Esophagus (tissue), 2 donors: Measurements from ENCODE around the gene LIN28B. TPM values are rescaled to one million over a fixed set of nuclear protein-coding genes. Genes with fewer than 3 reads are reported as not detected.

Experiments used
- H3K27ac ChIP-seq, 2 donors: one replicate each; pipeline ENCODE4 v1.5.1; 2013; ENCODE audit warnings: low read depth in 2 of 2, mild to moderate bottlenecking in 2 of 2, inconsistent platforms in 1 of 2, low read length in 1 of 2, moderate library complexity in 1 of 2
- H3K27me3 ChIP-seq, 2 donors: one replicate each; pipeline ENCODE4 v1.6.1; 2013; ENCODE audit warnings: low read length in 2 of 2, control low read depth in 1 of 2, mild to moderate bottlenecking in 1 of 2; ENCODE audit not compliant: insufficient read depth in 2 of 2, control insufficient read depth in 1 of 2
- H3K36me3 ChIP-seq, 2 donors: one replicate each; pipeline ENCODE4 v1.6.1; 2013; ENCODE audit warnings: low read length in 1 of 2; ENCODE audit not compliant: control insufficient read depth in 2 of 2, insufficient read depth in 2 of 2
- H3K4me1 ChIP-seq, 2 donors: one replicate each; pipeline ENCODE4 v1.6.1; 2013; ENCODE audit warnings: low read length in 1 of 2; ENCODE audit not compliant: control insufficient read depth in 2 of 2, insufficient read depth in 2 of 2
- H3K4me3 ChIP-seq, 2 donors: one replicate each; pipeline ENCODE4 v1.5.1; 2013; ENCODE audit warnings: low read length in 2 of 2, mild to moderate bottlenecking in 2 of 2, low read depth in 1 of 2, moderate library complexity in 1 of 2
- H3K9me3 ChIP-seq, 2 donors: one replicate each; pipeline ENCODE4 v1.6.1; 2013; ENCODE audit warnings: mild to moderate bottlenecking in 2 of 2, low read depth in 1 of 2, low read length in 1 of 2, moderate library complexity in 1 of 2; ENCODE audit not compliant: control insufficient read depth in 2 of 2, insufficient read depth in 1 of 2
- WGBS, 2 donors: extraction: QIAGEN DNeasy Blood & Tissue Kit; methylation state at CpG; one replicate each; pipeline ENCODE4 v1.1.7; 2013; 5-methylcytosine and 5-hydroxymethylcytosine counted together
- polyA plus RNA-seq, 2 donors: library from polyadenylated mRNA; stranded (reverse); fragments of 200-250 nt; gene quantifications; one replicate each; pipeline ENCODE4 v1.2.3, GENCODE V29; 2013
- donor health status: healthy with polysubstance abuse.
- donor health status: Bipolar disorder and iron deficiency.

The LIN28B gene
- polyA plus RNA-seq, 2 donors, result not detected

DNA sequence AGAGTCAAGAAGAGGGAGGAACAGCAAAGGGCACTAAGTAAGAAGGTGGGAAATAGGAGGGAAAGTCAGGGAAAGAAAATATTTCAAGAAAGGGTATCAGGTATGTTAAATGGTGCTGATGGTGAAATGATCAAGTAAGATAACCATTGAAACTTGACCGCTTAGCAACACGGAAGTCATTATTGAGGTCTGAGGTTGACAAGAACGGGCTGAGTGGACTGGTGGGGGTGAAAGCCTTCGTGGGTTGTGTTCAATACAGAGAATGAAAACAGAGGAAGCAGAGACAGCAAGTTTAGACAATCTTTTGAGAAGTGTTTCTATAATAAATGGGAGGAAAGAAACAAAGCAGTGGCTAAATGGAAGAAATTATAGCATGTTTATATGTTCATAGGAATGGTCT, 72.0 kb downstream of the LIN28B start:
- Histone ChIP-seq H3K36me3 (no peaks in the 10 kb centered on the region), H3K27me3 (no peaks in the 10 kb centered on the region), H3K9me3 (no peaks in the 10 kb centered on the region), H3K4me3 (no peak overlapping the region), H3K4me1 (no peaks in the 10 kb centered on the region), H3K27ac (no peak overlapping the region)
- WGBS, 2 donors, result 60 to 69% methylated on average over 4 of the region's 4 CpGs

DNA sequence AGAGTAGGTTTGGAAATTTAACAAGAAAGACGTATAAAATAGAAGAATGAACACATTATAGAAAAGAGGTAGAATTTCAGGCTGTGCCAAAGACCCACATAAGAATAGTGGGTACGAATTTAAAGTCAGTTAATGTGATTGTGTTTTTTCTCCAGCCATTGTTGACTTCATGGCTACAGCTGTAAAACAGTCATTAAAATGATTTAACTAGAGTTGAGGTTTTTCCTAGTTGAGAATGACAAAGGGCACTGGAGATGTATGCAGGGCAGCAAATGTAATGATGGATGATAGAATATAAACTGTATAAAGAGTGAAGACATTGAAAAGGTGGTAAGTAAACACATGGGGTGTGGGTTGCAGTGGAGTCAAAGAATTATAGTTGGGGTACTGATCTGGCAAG, 72.7 kb downstream of the LIN28B start:
- no peak overlapping the region for H3K27ac ChIP-seq
- no peaks in the 10 kb centered on the region for H3K27me3 ChIP-seq
- H3K9me3 ChIP-seq, result no peaks in the 10 kb centered on the region
- 59 to 73% methylated on average over 2 of the region's 2 CpGs for WGBS, 2 donors
- H3K36me3 ChIP-seq, result no peaks in the 10 kb centered on the region
- no peak overlapping the region for H3K4me3 ChIP-seq
- H3K4me1 ChIP-seq, result no peaks in the 10 kb centered on the region

DNA sequence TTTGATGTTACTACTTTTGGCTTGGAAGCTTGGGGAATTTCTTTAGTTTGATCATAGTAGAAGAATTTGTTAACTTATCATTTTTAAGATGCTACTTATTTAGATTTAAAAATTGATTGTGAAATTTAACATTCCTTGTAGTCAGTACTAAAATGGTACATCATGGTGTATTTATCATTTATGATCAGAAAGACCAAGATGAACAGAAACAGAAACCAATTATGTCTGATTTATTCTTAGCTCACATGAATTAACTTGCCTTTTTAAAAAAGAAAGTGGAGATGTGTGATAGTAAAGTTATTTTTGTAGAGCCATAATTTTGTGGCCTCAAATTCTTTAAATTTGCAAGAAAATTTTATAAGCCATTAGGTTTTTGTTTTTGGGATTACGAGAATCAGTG, 77.6 kb downstream of the LIN28B start:
- Histone ChIP-seq H3K9me3 (no peaks in the 10 kb centered on the region), H3K27me3 (no peaks in the 10 kb centered on the region), H3K4me1 (no peaks in the 10 kb centered on the region), H3K4me3 (no peak overlapping the region), H3K36me3 (no peaks in the 10 kb centered on the region), H3K27ac (no peak overlapping the region)
- WGBS, 2 donors, result 84 to 90% methylated on average over 1 of the region's 1 CpG

DNA sequence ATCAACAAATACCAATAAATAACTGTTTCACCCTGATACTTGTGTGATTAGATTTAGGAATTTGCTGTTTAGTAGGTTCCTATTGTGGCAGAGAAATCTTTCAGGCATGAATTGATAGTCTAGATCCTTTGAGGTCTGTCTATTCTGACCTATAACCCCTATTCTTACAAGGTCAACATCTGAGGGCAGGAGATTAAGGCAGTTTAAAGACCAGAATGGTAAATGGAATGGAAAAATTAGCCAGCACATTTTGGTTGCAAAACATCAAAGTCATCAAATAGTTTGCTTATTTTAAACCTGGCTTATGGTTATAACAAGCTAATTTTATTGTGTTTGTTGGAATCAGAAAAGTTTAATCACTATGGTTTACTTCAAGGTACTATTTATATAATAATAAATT, 78.4 kb downstream of the LIN28B start:
- H3K4me3 ChIP-seq, result no peak overlapping the region
- no peak overlapping the region for H3K27ac ChIP-seq
- H3K4me1 ChIP-seq, result no peaks in the 10 kb centered on the region
- no peaks in the 10 kb centered on the region for H3K27me3 ChIP-seq
- no peaks in the 10 kb centered on the region for H3K36me3 ChIP-seq
- H3K9me3 ChIP-seq, result no peaks in the 10 kb centered on the region

DNA sequence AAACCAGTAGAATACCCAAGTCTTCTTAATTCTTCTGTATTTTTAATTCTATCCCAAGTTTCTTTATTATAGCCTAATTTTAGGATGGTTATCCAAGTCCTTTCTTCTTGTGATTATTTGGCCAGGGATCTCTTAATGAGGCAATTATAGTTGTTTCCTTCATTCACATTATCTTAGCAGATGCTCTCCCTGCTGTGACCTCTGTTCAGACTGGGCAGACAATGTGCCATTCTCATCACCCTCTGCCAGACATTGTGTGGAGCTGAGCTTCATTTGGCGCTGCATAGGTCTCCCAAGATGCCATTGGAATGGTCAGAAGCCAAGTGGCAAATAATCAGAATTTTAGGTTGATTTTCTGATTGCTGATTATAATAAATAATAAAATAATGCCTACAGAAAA, 79.4 kb downstream of the LIN28B start:
- Histone ChIP-seq H3K27me3 (no peaks in the 10 kb centered on the region), H3K36me3 (no peaks in the 10 kb centered on the region), H3K27ac (no peak overlapping the region), H3K9me3 (no peaks in the 10 kb centered on the region), H3K4me1 (no peaks in the 10 kb centered on the region), H3K4me3 (no peak overlapping the region)
- WGBS, 2 donors, result 88 to 95% methylated on average over 1 of the region's 1 CpG

DNA sequence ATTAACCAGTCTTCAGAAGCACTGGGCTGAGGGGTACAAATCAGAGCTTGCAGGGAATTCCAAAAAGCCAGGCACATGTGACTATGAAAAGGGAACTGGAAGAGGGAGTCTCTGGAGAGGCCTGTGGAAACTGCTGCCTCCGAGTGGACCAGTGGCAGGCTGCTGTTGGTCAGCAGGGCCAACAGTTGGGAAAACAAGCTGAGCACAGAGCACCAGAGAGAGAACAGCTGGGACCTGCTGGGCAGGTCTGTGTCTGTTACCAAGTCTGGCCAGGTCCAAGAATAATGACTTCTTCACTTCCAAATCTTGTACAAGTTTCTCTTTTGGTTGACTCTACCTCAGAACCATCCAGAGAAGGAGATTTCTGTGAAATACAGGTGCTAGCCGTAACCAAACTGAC, 81.4 kb downstream of the LIN28B start:
- 50 to 54% methylated on average over 2 of the region's 2 CpGs for WGBS, 2 donors
- no peaks in the 10 kb centered on the region for H3K27me3 ChIP-seq
- no peak overlapping the region for H3K4me3 ChIP-seq
- H3K27ac ChIP-seq, result no peak overlapping the region
- H3K36me3 ChIP-seq, result no peaks in the 10 kb centered on the region
- H3K4me1 ChIP-seq, result no peaks in the 10 kb centered on the region
- H3K9me3 ChIP-seq, result no peaks in the 10 kb centered on the region

DNA sequence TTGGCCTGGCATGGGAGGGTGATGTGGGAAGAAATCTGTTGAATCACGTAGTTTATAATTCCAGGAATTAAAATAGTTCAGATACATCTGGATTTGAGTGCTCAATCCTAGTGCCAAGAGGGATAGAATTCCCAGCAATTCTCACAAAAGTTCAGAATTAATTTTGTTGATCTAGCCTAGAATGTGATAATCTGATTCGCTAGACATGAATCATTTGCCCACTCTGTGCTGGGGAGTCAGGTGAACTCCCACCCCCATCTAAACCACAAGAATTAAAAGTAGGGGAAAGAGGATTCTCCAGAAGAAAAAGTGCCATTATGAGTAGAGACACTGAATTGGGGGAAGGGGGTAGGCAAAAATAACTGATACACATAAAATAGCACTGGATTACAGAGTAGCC, 85.0 kb downstream of the LIN28B start:
- Histone ChIP-seq H3K36me3 (no peaks in the 10 kb centered on the region), H3K27me3 (no peaks in the 10 kb centered on the region), H3K4me1 (no peaks in the 10 kb centered on the region), H3K27ac (no peak overlapping the region), H3K4me3 (no peak overlapping the region), H3K9me3 (no peaks in the 10 kb centered on the region)
- 76 to 77% methylated on average over 2 of the region's 2 CpGs for WGBS, 2 donors

DNA sequence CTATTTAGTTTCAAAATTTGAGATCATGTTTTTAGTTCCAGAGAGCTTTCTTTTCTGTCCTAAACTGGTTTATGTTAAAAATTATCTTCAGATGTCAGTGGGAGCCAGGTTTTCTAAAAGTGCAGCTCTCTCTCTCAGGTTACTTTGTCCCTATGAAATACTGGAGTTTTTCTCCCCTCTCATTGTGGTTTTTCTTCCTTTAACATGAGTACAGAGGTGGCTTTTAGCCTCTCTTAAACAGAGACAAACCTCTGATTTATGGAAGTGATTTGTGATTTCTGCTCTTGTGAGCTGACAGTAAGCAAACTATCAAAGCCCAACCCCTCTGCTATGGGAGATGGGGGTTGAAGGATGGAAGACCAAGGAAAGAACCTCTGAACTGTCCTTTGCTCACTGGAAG, 85.7 kb downstream of the LIN28B start:
- Histone ChIP-seq H3K9me3 (no peaks in the 10 kb centered on the region), H3K27me3 (no peaks in the 10 kb centered on the region), H3K27ac (no peak overlapping the region)

DNA sequence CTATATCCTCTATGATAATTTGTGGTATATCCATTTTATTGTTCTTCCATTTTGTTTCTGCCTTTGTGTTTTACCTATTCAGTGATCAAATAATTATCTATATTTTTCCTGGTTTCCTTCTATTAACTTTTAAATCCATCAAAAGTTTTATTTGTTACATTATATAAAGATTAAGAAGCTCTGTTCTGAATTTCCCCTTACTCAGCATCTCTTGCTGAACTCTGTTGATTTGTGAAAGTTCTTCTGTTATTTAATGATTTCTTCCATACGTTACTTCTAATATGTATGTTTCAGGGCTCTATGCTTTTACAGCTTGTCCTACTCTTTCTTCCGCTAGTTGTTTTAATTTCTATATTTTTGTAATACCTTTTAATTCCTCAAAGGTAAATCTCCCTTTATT, 87.1 kb downstream of the LIN28B start:
- Histone ChIP-seq H3K4me1 (no peaks in the 10 kb centered on the region), H3K27ac (no peak overlapping the region), H3K27me3 (no peaks in the 10 kb centered on the region), H3K36me3 (no peaks in the 10 kb centered on the region), H3K4me3 (no peak overlapping the region), H3K9me3 (no peaks in the 10 kb centered on the region)
- 92 to 96% methylated on average over 2 of the region's 2 CpGs for WGBS, 2 donors

More for the DNA sequence above, 85.7 kb downstream of the LIN28B start:
- H3K36me3 ChIP-seq, result no peaks in the 10 kb centered on the region
- no peak overlapping the region for H3K4me3 ChIP-seq
- H3K4me1 ChIP-seq, result no peaks in the 10 kb centered on the region

DNA sequence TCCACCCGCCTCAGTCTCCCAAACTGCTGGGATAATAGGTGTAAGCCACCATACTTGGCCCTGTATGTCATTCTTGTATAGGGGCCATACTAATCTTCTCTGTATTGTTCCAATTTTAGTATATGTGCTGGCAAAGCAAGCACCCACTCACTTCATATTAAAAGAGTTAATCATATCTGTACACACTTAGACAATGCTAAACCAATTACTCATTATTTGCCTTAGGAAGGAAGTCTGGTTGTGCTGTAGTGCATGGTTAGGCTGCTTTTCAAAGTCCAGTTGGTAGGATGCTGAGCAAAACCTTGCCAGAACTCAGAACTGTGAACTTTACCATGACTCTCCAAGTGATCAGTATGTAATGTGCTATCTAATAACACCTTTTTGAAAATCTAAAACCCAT, 88.6 kb downstream of the LIN28B start:
- Histone ChIP-seq H3K27ac (no peak overlapping the region), H3K4me3 (no peak overlapping the region)
- 83 to 91% methylated on average over 1 of the region's 1 CpG for WGBS, 2 donors

More for the DNA sequence above, 88.6 kb downstream of the LIN28B start:
- Histone ChIP-seq H3K36me3 (no peaks in the 10 kb centered on the region), H3K27me3 (no peaks in the 10 kb centered on the region), H3K9me3 (no peaks in the 10 kb centered on the region), H3K4me1 (no peaks in the 10 kb centered on the region)
